Measurements from ENCODE around the gene NEK8.
"Not testable (repeated sequence)": the region's sequence is repeated elsewhere in the genome, so short reads cannot be mapped to it uniquely, and the experiment has no call there.

NEK8 gene

GRCh38 chr17:28717578-28718332 is 10.8 kb upstream of the NEK8 start, which contains the start of gene RAB34:
Gene RAB34, minus strand, starts transcription at chr17:28717868. Its CDS starts 602 bp downstream, at chr17:28717266.
- Histone ChIP-seq H3K4me3 (ENCODE audit: low read depth in 1 of 5, low read length in 5 of 5) (peak within 1 kb of the TSS; percentile 35 to 92 (median 66)), H3K27ac (ENCODE audit: low read depth, low read length) (peak within 1 kb of the TSS; percentile 13), H3K9me3 (ENCODE audit: control insufficient read depth in 5 of 5, low read length in 5 of 5) (no peaks in the 10 kb centered on the region), H3K4me1 (ENCODE audit: control insufficient read depth in 5 of 5, insufficient read depth in 5 of 5, low read length in 5 of 5) (peaks cover 9 to 59% (median 46%) of the 10 kb centered on the region in 5 donors), H3K27me3 (ENCODE audit: control insufficient read depth in 5 of 5, insufficient read depth in 4 of 5, low read length in 5 of 5) (peaks cover 0 to 8% (median 2%) of the 10 kb centered on the region in 5 donors), H3K9ac (ENCODE audit: low read length in 5 of 5) (peak within 1 kb of the TSS; percentile 2 to 83 (median 73)), H3K36me3 (ENCODE audit: control insufficient read depth in 5 of 5, insufficient read depth in 5 of 5, low read length in 5 of 5) (peaks cover 3 to 30% (median 28%) of the 10 kb centered on the region in 5 donors)

- Histone ChIP-seq H3K4me3 (ENCODE audit: low read depth in 1 of 5, low read length in 5 of 5) (peak overlapping the region; percentile 35 to 92 (median 66)), H3K9me3 (ENCODE audit: control insufficient read depth in 5 of 5, low read length in 5 of 5) (no peaks in the 10 kb centered on the region), H3K27me3 (ENCODE audit: control insufficient read depth in 5 of 5, insufficient read depth in 4 of 5, low read length in 5 of 5) (peaks cover 0 to 8% (median 2%) of the 10 kb centered on the region in 5 donors), H3K9ac (ENCODE audit: low read length in 5 of 5) (peak overlapping the region in 2 of 5 donors; percentile 34 to 83), H3K36me3 (ENCODE audit: control insufficient read depth in 5 of 5, insufficient read depth in 5 of 5, low read length in 5 of 5) (peaks cover 4 to 37% (median 35%) of the 10 kb centered on the region in 5 donors), H3K4me1 (ENCODE audit: control insufficient read depth in 5 of 5, insufficient read depth in 5 of 5, low read length in 5 of 5) (peaks cover 9 to 59% (median 46%) of the 10 kb centered on the region in 5 donors), H3K27ac (ENCODE audit: low read depth, low read length) (peak overlapping the region; percentile 13)
These were observed 10.1 kb upstream of the NEK8 start for GRCh38 chr17:28718333-28719020.

DNA sequence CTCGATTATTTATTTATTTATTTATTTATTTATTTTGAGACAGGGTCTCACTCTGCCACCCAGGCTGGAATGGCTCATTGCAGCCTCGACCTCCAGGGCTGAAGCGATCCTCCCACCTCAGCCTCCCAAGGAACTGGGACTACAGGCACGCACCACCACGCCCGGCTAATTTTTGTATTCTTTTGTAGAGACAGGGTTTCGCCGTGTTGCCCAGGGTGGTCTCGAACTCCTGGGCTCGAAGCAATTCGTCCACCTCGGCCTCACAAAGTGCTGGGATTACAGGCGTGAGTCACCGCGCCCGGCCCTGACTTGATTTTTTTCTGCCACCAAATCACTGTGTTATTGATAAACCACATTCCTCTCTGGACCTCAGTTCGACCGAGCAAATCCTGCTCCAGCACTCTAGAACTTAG is 9.6 kb upstream of the NEK8 start:
- H3K9ac ChIP-seq (ENCODE audit: low read length in 5 of 5), result peak overlapping the region in 2 of 5 donors; percentile 34 to 92
- peak overlapping the region in 4 of 5 donors; percentile 57 to 93 (median 78) for H3K4me3 ChIP-seq (ENCODE audit: low read depth in 1 of 5, low read length in 5 of 5)
- peaks cover 9 to 59% (median 46%) of the 10 kb centered on the region in 5 donors for H3K4me1 ChIP-seq (ENCODE audit: control insufficient read depth in 5 of 5, insufficient read depth in 5 of 5, low read length in 5 of 5)
- H3K27me3 ChIP-seq (ENCODE audit: control insufficient read depth in 5 of 5, insufficient read depth in 4 of 5, low read length in 5 of 5), result peaks cover 0 to 8% (median 2%) of the 10 kb centered on the region in 5 donors
- peaks cover 8 to 42% (median 40%) of the 10 kb centered on the region in 5 donors for H3K36me3 ChIP-seq (ENCODE audit: control insufficient read depth in 5 of 5, insufficient read depth in 5 of 5, low read length in 5 of 5)
- H3K9me3 ChIP-seq (ENCODE audit: control insufficient read depth in 5 of 5, low read length in 5 of 5), result no peaks in the 10 kb centered on the region
- H3K27ac ChIP-seq (ENCODE audit: low read depth, low read length), result peak overlapping the region; percentile 80

DNA sequence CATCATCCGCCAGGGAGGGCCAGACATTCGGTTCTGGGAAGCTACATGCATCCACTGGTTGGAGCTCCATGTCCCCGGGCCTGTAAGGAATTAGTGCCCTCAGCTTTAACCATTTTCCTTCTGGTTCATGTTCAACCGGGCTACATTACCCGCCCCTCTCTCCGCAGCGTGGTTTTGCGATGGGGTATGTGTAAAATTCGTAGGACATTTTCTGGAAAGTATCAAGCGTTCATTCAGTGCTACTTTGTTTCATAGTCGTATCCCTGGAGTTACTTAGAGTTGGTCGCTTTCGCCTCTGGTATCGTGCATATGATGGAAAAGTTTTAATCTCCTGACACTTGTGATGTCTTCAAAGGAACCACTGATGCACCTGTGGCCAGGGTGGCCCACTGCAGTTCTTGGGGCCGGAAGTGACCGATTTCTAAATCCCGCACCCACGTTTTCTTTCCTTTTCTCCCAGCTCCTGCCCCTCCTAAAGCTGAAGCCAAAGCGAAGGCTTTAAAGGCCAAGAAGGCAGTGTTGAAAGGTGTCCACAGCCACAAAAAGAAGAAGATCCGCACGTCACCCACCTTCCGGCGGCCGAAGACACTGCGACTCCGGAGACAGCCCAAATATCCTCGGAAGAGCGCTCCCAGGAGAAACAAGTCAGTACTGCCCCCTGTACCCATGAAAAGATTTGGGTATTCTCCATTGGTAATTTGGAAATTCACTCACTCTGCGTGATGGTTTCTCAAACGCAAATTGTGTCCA is 8.2 kb upstream of the NEK8 start:
- Histone ChIP-seq H3K9ac (ENCODE audit: low read length in 5 of 5) (peak overlapping the region; percentile 65 to 92 (median 87)), H3K27me3 (ENCODE audit: control insufficient read depth in 5 of 5, insufficient read depth in 4 of 5, low read length in 5 of 5) (peaks cover 0 to 8% (median 2%) of the 10 kb centered on the region in 5 donors), H3K9me3 (ENCODE audit: control insufficient read depth in 5 of 5, low read length in 5 of 5) (no peaks in the 10 kb centered on the region), H3K36me3 (ENCODE audit: control insufficient read depth in 5 of 5, insufficient read depth in 5 of 5, low read length in 5 of 5) (peaks cover 8 to 37% (median 33%) of the 10 kb centered on the region in 5 donors), H3K4me3 (ENCODE audit: low read depth in 1 of 5, low read length in 5 of 5) (peak overlapping the region; percentile 64 to 96 (median 92)), H3K4me1 (ENCODE audit: control insufficient read depth in 5 of 5, insufficient read depth in 5 of 5, low read length in 5 of 5) (peaks cover 12 to 66% (median 51%) of the 10 kb centered on the region in 5 donors), H3K27ac (ENCODE audit: low read depth, low read length) (peak overlapping the region; percentile 80)

- Histone ChIP-seq H3K4me3 (ENCODE audit: low read depth in 1 of 5, low read length in 5 of 5) (peak overlapping the region; percentile 64 to 96 (median 92)), H3K4me1 (ENCODE audit: control insufficient read depth in 5 of 5, insufficient read depth in 5 of 5, low read length in 5 of 5) (peaks cover 14 to 70% (median 57%) of the 10 kb centered on the region in 5 donors), H3K36me3 (ENCODE audit: control insufficient read depth in 5 of 5, insufficient read depth in 5 of 5, low read length in 5 of 5) (peaks cover 8 to 34% (median 30%) of the 10 kb centered on the region in 5 donors), H3K27ac (ENCODE audit: low read depth, low read length) (peak overlapping the region; percentile 80), H3K9ac (ENCODE audit: low read length in 5 of 5) (peak overlapping the region in 4 of 5 donors; percentile 85 to 92 (median 90))
- H3K27me3 ChIP-seq (ENCODE audit: control insufficient read depth in 5 of 5, insufficient read depth in 4 of 5, low read length in 5 of 5); H3K9me3 ChIP-seq (ENCODE audit: control insufficient read depth in 5 of 5, low read length in 5 of 5): not testable (repeated sequence)
These were observed 7.6 kb upstream of the NEK8 start for GRCh38 chr17:28720997-28721329.

GRCh38 chr17:28722417-28723158 is 6.0 kb upstream of the NEK8 start:
- Histone ChIP-seq H3K27ac (ENCODE audit: low read depth, low read length) (no peak overlapping the region), H3K4me3 (ENCODE audit: low read depth in 1 of 5, low read length in 5 of 5) (no peak overlapping the region), H3K4me1 (ENCODE audit: control insufficient read depth in 5 of 5, insufficient read depth in 5 of 5, low read length in 5 of 5) (peaks cover 14 to 68% (median 62%) of the 10 kb centered on the region in 5 donors)

DNA sequence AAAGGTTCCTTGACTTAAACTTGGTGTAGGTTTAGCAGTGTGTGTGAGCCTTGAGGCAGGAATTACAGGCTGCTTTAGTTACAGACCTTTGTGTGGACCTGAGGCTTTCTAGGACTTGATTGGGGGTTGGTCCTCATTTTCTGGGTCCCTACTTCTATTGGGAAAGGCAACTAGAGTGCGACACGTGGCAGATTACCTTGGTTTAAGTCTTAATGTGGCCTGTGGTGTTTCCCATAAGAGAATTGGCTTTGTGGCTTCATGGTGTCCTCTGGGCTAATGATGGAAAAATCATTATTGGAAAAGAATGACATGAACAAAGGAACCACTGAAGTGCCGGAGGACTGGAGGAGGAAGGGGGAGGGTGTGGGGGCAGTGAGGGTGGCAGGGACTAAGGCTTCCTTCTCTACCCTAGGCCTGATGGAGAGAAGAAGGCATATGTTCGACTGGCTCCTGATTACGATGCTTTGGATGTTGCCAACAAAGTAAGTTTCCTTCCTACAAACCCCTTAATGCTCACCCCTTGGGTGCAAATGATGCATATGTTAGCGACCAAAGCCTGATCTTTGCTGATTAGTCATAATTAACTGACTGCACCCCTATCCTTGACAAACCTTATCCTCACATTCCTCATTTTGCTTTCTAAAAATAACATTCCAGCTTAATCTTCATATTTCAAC is 5.3 kb upstream of the NEK8 start:
- Histone ChIP-seq H3K9ac (ENCODE audit: low read length in 5 of 5) (no peak overlapping the region), H3K9me3 (ENCODE audit: control insufficient read depth in 5 of 5, low read length in 5 of 5) (no peaks in the 10 kb centered on the region), H3K4me1 (ENCODE audit: control insufficient read depth in 5 of 5, insufficient read depth in 5 of 5, low read length in 5 of 5) (peaks cover 14 to 69% (median 64%) of the 10 kb centered on the region in 5 donors), H3K36me3 (ENCODE audit: control insufficient read depth in 5 of 5, insufficient read depth in 5 of 5, low read length in 5 of 5) (peaks cover 8 to 34% (median 30%) of the 10 kb centered on the region in 5 donors), H3K27ac (ENCODE audit: low read depth, low read length) (no peak overlapping the region), H3K27me3 (ENCODE audit: control insufficient read depth in 5 of 5, insufficient read depth in 4 of 5, low read length in 5 of 5) (peaks cover 0 to 3% (median 0%) of the 10 kb centered on the region in 5 donors), H3K4me3 (ENCODE audit: low read depth in 1 of 5, low read length in 5 of 5) (no peak overlapping the region)

More at GRCh38 chr17:28722417-28723158, 6.0 kb upstream of the NEK8 start:
- Histone ChIP-seq H3K36me3 (ENCODE audit: control insufficient read depth in 5 of 5, insufficient read depth in 5 of 5, low read length in 5 of 5) (peaks cover 8 to 34% (median 30%) of the 10 kb centered on the region in 5 donors), H3K9ac (ENCODE audit: low read length in 5 of 5) (no peak overlapping the region), H3K9me3 (ENCODE audit: control insufficient read depth in 5 of 5, low read length in 5 of 5) (no peaks in the 10 kb centered on the region), H3K27me3 (ENCODE audit: control insufficient read depth in 5 of 5, insufficient read depth in 4 of 5, low read length in 5 of 5) (peaks cover 0 to 3% (median 0%) of the 10 kb centered on the region in 5 donors)

DNA sequence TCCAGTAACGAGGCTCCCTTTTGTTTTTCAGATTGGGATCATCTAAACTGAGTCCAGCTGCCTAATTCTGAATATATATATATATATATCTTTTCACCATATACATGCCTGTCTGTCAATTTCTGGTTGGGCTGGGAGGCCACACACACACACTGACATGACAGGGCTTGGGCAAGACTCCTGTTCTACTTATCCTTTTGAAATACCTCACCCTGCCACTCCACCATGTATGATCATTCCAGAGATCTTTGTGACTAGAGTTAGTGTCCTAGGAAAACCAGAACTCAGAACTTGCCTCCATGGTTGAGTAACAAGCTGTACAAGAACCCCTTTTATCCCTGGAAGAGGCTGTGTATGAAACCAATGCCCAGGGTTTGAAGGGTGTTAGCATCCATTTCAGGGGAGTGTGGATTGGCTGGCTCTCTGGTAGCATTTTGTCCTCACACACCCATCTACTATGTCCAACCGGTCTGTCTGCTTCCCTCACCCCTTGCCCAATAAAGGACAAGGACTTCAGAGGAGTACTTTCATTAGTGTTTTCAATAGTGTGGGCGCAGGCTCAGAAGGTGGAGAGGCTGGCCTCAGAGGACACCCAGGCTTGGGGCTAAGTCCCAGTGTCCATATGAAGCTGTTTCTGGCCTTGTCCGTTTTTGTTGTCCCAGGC is 4.6 kb upstream of the NEK8 start:
- H3K36me3 ChIP-seq (ENCODE audit: control insufficient read depth in 5 of 5, insufficient read depth in 5 of 5, low read length in 5 of 5), result peaks cover 8 to 34% (median 30%) of the 10 kb centered on the region in 5 donors
- H3K4me3 ChIP-seq (ENCODE audit: low read depth in 1 of 5, low read length in 5 of 5); H3K27me3 ChIP-seq (ENCODE audit: control insufficient read depth in 5 of 5, insufficient read depth in 4 of 5, low read length in 5 of 5); H3K9ac ChIP-seq (ENCODE audit: low read length in 5 of 5); H3K9me3 ChIP-seq (ENCODE audit: control insufficient read depth in 5 of 5, low read length in 5 of 5): not testable (repeated sequence)
- peak overlapping the region; percentile 17 for H3K27ac ChIP-seq (ENCODE audit: low read depth, low read length)
- peaks cover 14 to 66% (median 60%) of the 10 kb centered on the region in 5 donors for H3K4me1 ChIP-seq (ENCODE audit: control insufficient read depth in 5 of 5, insufficient read depth in 5 of 5, low read length in 5 of 5)

Measured in subcutaneous abdominal adipose tissue (tissue), 5 donors.